ENCODE measurements around the gene CFL2. TPM values are rescaled to one million over a fixed set of nuclear protein-coding genes. Genes with fewer than 3 reads are reported as not detected.
"Not testable (repeated sequence)": the region's sequence is repeated elsewhere in the genome, so short reads cannot be mapped to it uniquely, and the experiment has no call there.

Gene CFL2
- polyA plus RNA-seq, 1 of the 3 experiments (the other 2 are of a cell fraction), result 48.1 TPM

- TF ChIP-seq TAF1 (IDR thresholded peaks at IDR 0.05; ENCODE audit: borderline replicate concordance, low read depth, low read length) (0 out of 2 replicates have a peak, but pooled peaks have one; percentile 32), POLR2AphosphoS5 (IDR thresholded peaks at IDR 0.05; ENCODE audit: low read depth, low read length) (peak; percentile 86)
Observed at GRCh38 chr14:34699873-34700621, 14.3 kb downstream of the CFL2 start (continued).

GRCh38 chr14:34694216-34694615, 20.2 kb downstream of the CFL2 start:
- POLR2A ChIA-PET; H3K27me3 ChIP-seq (ENCODE audit: insufficient read depth); H3K36me3 ChIP-seq (replicated peaks in 1 of 2; ENCODE audit: control insufficient read depth in 1 of 2, insufficient read depth in 2 of 2, low read length in 1 of 2); H3K4me2 ChIP-seq; H3K4me1 ChIP-seq (ENCODE audit: control insufficient read depth in 1 of 2, insufficient read depth in 2 of 2, low read depth in 1 of 2, low read length in 1 of 2); H3K9me3 ChIP-seq; H3K79me2 ChIP-seq (ENCODE audit: insufficient read depth); H2AFZ ChIP-seq (ENCODE audit: low read depth); H3K27ac ChIP-seq (ENCODE audit: low read depth in 2 of 2, low read length in 1 of 2); H4K20me1 ChIP-seq (ENCODE audit: insufficient read depth); H3K9ac ChIP-seq; DNase-seq; H3K4me3 ChIP-seq (ENCODE audit: low read depth in 2 of 2, low read length in 1 of 2); H3K9me2 ChIP-seq: not testable (repeated sequence)
- H3F3A ChIP-seq (replicated peaks; ENCODE audit: insufficient read depth), result peaks cover 18% of the 10 kb centered on the region
- CTCF ChIA-PET, result interaction anchor here (1.1 to 1.2 kb wide), 2 partner anchors 24 to 29 kb away, joined by 3 to 5 read pairs; no protein-coding TSS in a partner anchor
- WGBS (ENCODE audit: low lambda C conversion rate), result 97% methylated on average over 16 of the region's 16 CpGs

- POLR2A ChIA-PET, result no interaction called here
Observed at GRCh38 chr14:34693228-34693939, 21.0 kb downstream of the CFL2 start.

More at GRCh38 chr14:34693228-34693939, 21.0 kb downstream of the CFL2 start:
- Histone ChIP-seq H3K36me3 (replicated peaks in 1 of 2; ENCODE audit: control insufficient read depth in 1 of 2, insufficient read depth in 2 of 2, low read length in 1 of 2) (no peaks in the 10 kb centered on the region), H2AFZ (ENCODE audit: low read depth) (no peak overlapping the region), H3K4me1 (ENCODE audit: control insufficient read depth in 1 of 2, insufficient read depth in 2 of 2, low read depth in 1 of 2, low read length in 1 of 2) (no peaks in the 10 kb centered on the region), H3K4me2 (no peak overlapping the region), H3K27me3 (ENCODE audit: insufficient read depth) (no peaks in the 10 kb centered on the region), H3F3A (replicated peaks; ENCODE audit: insufficient read depth) (peaks cover 12% of the 10 kb centered on the region), H3K9me3 (no peaks in the 10 kb centered on the region), H3K79me2 (ENCODE audit: insufficient read depth) (no peaks in the 10 kb centered on the region), H3K9ac (no peak overlapping the region), H3K4me3 (ENCODE audit: low read depth in 2 of 2, low read length in 1 of 2) (no peak overlapping the region), H3K27ac (ENCODE audit: low read depth in 2 of 2, low read length in 1 of 2) (no peak overlapping the region), H4K20me1 (ENCODE audit: insufficient read depth) (no peaks in the 10 kb centered on the region), H3K9me2 (no peaks in the 10 kb centered on the region)
- TF ChIP-seq GATA2 (CRISPR knock-in tag; IDR thresholded peaks at IDR 0.05), result no peak
- no peak for TF ChIP-seq RXRA (IDR thresholded peaks at IDR 0.05; ENCODE audit: borderline replicate concordance, low read depth)
- no peak for TF ChIP-seq FOXM1 (IDR thresholded peaks at IDR 0.05; ENCODE audit: low read depth)
- no peak for TF ChIP-seq MXI1 (IDR thresholded peaks at IDR 0.05; ENCODE audit: low read depth, low read length)
- TF ChIP-seq GABPA (IDR thresholded peaks at IDR 0.05; ENCODE audit: low read depth), result no peak
- no peak for TF ChIP-seq USF1 (IDR thresholded peaks at IDR 0.05; ENCODE audit: borderline replicate concordance, low read depth)
- no peak for TF ChIP-seq EZH2phosphoT487 (IDR thresholded peaks at IDR 0.05; ENCODE audit: borderline replicate concordance, low read depth)
- TF ChIP-seq CHD2 (IDR thresholded peaks at IDR 0.05; ENCODE audit: low read length, partially characterized antibody), result no peak
- 74% methylated on average over 18 of the region's 18 CpGs for WGBS (ENCODE audit: low lambda C conversion rate)
- DNase-seq, result no peak
- CTCF ChIA-PET, result interaction anchor here (1.0 to 1.3 kb wide), 4 partner anchors 21 to 29 kb away, joined by 3 to 6 read pairs (median 5); no protein-coding TSS in a partner anchor
